Right lung (tissue), 5 donors: ENCODE data around the gene TCF7L1. TPM values are rescaled to one million over a fixed set of nuclear protein-coding genes. Genes with fewer than 3 reads are reported as not detected.
"Not testable (repeated sequence)": the region's sequence is repeated elsewhere in the genome, so short reads cannot be mapped to it uniquely, and the experiment has no call there.

Experiments used
- DNase-seq, 2 donors: peaks; one replicate each; pipeline ENCODE4 v3.0.0-alpha.2; 2013
- polyA plus RNA-seq, 5 donors: library from polyadenylated mRNA; unstranded; fragments of 120-200 nt; gene quantifications; one replicate each; pipeline versions ENCODE4 v1.2.1 to v1.2.3, GENCODE V29; 2013; ENCODE audit warnings: inconsistent platforms in 1 of 5, low replicate concordance in 1 of 5; ENCODE audit not compliant: insufficient read length in 5 of 5, insufficient read depth in 1 of 5

Gene TCF7L1
- polyA plus RNA-seq, 5 donors, result 48.0 to 72.8 (median 62.1) TPM

DNA sequence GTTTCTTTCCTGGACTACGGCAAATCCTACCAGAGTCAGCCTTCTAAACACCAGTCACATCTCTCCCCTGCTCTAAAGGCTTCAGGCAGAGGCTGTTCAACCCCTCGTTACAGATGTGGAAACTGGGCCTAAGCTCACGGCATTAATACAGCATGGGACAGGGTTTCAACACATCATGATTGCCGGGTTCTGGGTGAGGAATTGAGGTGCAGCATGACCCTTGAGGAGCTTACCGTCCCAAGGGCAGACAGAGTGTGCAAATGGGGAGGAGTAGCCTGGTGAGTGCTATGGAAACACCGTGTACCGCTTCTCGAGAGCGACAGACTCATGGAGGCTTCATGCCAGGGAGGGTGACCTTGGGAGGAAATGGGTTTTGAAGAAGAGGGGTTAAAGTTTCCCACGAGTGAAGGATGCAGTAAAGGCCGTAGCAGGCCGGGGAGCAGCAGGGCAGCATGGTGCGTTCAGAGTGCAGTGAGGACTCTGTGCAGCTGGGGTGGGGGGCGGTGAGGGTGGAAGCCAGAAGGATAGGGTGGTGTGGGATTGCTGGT, 143.5 kb downstream of the TCF7L1 start:
- DNase-seq, result no peak

DNA sequence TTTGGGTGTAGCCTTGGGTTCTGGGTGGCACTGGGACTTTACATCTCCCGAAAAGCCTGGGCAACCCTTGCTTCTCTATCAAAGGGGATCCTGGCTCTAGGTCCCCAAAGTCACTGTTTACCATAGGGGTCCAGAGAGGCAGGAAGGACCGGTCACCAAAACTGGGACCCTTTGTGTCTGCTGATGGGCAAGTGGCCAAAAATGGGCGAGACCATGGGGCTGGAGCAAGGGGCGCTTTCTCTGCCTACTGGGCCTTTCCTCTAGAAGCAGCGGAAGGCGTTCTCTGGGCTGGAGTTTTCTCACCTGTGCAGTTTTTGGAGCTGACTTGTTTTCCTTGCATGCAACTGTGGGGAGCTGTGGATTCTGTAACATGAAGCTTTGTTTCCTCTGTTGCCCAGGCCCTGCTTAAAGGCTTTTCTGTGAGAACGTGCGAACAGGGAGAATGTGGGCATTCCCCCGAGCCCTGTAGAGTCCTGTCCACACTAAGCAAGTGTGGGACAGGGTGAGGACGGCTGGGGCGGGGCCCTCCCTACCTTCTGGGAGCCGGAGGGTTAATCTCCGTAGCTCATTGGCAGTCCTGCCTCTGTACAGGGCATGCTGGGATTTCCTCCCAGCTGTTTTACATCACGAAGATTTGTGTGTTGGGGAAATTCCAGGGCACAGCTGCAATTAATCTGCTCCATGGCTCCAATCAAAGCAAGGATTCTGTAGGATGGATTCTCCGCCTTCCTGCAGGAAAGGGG, 144.4 kb downstream of the TCF7L1 start:
- DNase-seq, result peak; percentile 81 to 87

DNA sequence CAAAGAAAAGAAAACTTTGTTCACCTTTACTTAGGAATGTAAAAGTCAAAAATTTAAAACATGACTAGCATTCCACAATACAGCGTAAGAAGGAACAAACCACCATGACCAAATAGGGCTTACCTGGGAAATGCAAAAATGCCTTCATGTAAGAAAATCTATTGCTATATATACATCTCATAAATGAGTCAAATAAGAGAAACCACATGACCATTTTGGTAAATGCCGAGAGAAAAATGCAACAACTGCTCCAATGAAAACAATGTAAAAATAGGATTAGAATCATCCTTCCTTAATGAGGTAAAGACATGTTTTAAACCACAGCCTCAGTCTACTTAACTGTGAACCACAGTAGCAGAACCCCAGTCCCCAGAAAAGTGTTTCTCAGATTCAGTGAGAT, 145.2 kb downstream of the TCF7L1 start:
- DNase-seq, result no peak

DNA sequence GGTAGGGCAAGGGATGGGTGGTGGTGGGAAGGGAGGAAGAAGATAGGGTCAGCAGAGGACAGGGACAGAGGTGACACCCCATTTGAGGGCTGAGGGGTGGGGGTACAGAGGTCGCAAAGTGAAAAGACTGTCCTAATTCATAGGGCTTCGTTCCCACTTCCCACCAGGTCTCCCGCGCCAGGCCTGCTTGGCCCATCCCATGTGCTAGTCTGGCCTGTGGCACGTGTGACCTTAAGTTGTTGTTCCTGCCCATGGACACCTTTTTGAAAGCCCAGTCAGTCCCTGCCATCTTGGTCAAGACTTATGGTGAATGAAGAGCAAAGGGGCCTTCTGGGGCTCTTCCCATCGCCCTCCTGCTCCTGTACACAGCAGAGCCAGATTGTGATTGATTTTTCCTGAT, 148.4 kb downstream of the TCF7L1 start:
- no peak for DNase-seq

DNA sequence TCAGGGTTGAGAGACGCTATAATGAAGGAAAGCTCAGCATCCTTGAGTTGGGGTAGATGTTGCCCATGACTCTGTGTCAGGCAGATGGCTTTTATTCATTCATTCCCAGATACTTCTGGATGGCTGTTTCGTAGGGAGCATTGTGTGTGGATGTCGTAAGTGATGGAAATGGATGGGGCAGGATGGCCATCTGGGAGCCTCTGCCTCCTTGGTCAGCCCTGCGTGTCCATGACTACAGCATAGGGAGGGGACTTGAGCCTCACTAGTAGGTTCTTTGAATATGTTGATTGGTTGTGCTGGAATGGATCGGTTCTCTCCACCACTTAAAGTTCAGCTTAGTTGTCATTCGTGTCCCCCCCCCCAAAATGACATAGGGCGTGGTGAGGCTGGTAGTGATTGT, 149.7 kb downstream of the TCF7L1 start:
- no peak for DNase-seq

DNA sequence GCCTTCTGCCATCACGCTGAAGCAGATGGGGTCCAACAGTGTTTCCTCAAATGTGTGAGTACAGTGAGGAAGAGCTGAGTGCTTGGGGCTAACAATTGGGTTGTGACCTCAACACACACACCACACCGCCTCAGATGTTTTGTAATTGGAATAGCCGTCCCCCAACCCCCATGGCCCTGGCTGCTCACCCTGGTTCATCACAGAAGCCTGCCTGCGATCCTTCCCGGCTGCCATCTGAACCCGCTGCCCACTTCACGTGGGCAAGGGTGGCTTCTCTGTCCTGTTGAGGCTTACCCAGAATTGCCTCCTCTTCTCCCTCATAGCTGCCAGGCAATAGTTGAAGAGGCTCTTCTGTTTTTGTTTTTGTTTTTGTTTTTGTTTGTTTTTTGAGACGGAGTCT, 150.4 kb downstream of the TCF7L1 start:
- no peak for DNase-seq

DNA sequence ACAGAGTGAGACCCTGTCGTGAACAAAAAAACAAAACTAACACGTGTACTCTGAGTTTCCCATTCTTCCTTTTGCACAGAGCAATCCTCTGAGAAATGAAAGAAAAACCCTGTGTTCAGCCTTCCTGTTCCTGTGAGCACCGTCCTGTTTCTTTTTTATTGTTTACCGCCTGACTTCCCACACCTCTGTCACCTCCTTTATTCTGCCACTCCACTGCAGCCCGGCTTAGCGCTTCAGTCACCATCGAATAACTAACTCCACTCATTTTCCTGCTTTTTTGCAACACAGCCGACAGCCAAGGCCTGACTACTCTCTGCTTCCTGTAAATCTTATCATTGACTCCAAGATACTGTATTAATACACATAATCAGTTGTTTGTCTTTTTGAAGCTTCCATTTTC, 153.7 kb downstream of the TCF7L1 start:
- DNase-seq, result no peak

DNA sequence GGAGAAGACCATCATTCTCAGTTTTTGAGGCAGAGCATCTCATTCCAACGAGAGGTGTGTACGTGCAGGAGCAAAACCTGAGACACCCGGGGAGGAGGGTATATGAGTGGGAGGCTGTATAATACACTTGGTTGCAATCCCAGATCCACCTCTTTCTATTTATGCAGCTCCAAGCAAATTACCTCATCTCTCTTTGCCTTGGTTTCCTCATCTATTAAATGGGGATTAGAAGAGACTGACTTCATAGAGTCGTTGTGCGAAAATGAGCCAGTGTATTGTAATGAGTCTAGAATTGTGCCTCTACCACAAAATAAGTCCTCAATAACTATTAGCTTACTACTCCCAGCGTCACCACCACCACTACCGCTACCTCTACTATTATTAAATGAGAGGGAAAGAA, 154.5 kb downstream of the TCF7L1 start:
- DNase-seq, result no peak

DNA sequence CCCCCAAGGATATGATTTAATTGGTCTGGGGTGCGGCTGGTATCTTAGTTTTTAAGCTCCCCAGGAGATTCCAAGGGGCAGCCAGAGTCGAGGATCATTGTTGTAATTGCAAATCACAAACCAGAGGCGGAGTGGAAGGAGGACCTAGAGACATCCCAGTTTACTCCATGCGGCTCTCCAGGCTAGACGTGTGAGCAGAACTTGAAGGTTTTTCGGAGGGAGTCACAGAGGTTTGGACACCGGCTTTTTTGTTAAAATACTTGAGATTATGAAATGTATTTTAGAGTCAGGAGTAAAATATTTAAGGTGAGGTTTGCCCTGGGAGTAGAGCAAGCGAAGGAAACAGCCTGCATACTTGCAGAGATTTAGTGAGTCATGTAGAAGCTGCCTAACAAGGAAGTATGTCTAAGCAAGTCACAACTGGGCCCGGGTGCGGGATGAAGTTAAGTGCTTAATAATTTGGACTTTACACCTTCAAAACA, 155.1 kb downstream of the TCF7L1 start:
- DNase-seq, result no peak

DNA sequence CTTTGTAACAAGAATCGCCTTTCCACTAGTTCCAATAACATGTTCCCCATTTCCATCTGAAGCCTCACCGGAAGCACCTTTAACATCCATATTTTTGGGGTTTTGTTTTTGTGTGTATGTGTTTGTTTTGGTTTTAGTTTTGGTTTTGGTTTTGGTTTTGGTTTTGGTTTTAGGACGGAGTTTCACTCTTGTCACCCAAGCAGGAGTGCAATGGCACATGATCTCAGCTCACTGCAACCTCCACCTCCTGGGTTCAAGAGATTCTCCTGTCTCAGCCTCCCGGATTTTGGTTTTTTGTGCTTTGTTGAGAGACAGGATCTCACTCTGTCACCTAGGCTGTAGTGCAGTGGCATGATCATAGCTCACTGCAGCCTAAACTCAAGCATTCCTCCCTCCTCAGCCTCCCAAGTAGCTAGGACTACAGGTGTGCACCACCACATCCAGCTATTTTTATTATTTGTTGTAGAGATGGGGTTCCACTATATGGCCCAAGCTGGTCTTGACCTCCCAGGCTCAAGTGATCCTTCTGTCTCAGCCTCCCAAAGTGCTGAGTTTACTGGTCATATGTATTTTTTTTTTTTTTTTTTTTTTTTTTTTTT, 158.3 kb downstream of the TCF7L1 start:
- DNase-seq, result no peak

DNA sequence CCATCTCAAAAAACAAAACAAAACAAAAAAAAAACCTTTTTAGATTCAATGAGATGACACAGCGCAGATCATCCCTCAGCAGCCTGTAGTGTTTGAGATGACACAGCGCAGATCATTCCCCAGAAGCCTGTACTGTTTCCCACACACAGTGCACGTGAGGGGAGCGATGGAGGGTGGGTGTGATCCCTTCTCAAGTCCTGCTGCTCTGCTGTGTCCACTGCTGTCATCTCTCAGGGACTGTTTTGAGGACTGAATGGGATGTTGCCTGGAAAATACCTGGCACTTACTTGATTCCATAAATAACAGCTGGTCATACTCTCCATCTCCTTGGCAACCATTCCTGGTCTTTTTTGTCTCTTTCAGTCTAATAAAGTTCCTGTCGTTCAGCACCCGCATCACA, 168.9 kb downstream of the TCF7L1 start:
- DNase-seq, result no peak

DNA sequence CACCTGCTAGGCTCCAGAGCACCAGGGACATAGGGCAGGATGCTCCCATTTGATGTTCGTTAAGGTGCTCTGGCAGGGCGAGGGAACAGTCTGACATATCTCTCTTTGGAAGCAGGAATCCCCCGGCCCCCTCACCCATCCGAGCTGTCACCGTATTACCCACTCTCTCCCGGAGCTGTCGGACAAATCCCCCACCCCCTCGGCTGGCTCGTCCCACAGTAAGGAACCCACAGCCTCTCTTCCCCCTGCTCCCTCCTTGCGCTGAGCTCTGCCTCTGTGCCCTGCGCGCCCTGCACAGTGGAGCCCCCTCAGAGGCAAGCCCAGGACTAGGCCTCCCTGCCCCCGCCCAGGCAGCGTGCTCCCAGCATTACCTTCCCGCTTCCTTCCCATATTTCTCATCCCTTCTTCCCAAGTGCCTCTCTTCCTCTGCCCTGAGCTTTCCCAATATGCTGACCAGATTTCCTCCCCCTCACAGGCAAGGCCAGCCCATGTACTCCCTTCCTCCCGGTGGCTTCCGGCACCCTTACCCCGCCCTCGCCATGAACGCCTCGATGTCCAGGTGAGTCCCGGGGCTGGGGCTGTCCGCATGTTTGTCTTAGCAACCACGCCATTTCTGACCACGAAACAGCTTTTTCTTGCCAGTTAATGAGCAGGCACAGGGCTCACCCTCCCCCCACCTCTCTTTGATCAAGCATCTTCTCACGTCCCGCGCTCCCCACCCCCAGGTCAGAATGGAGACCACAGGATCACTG, 170.8 kb downstream of the TCF7L1 start:
- DNase-seq, result no peak

DNA sequence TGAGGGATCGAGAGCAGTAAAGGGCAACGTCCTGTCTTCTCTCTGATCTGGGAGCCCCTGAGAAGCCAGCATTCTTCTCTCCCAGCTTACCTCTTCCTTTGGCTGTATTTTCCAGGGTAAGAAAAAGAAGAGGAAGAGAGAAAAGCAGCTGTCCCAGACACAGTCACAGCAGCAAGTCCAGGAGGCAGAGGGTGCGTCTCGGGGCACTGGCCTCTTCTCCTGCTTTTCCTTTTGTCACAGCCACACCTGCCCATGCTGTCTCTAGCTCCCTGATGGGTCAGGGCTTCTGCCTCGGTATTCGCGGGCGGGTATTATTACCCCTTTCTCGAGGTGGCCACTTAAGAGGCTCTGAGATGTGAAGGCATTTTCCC, 174.3 kb downstream of the TCF7L1 start:
- no peak for DNase-seq

DNA sequence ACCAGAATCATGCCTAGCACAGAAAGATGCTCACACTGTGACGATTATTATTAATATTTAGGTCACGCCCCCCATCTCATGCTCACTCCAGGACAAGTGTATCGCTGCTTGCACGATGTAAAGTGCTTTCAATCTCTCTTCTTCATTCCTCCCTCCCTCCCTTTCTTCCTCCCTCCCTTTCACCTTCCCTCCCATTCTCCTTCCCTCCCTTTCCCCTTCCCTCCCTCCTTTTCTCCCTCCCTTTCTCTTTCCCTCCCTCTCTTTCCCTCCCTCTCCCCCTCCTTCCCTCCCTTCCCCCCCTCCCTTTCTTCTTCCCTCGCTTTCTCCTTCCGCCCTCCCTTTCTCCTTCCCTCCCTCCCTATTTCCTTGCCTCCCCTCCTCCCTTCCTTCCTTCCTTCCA, 175.0 kb downstream of the TCF7L1 start:
- no peak for DNase-seq

DNA sequence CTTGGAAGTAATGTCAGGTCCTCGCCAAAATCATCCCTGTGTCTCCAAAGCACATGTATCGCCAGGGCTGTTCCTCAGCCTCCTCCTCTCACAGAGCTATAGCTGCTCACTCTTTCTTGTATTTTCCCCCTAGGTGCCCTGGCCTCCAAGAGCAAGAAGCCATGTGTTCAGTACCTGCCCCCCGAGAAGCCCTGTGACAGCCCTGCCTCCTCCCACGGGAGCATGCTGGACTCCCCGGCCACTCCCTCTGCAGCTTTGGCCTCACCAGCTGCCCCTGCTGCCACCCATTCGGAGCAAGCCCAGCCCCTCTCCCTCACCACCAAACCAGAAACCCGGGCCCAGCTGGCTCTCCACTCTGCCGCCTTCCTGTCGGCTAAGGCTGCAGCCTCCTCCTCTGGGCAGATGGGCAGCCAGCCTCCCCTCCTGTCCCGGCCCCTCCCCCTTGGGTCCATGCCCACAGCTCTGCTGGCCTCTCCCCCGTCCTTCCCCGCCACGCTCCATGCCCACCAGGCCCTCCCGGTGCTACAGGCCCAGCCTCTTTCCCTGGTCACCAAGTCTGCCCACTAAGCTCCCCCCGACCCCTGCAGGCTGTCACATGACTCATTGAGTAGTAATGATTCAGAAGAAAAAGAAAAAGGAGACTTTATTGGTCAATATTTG, 175.8 kb downstream of the TCF7L1 start:
- no peak for DNase-seq

DNA sequence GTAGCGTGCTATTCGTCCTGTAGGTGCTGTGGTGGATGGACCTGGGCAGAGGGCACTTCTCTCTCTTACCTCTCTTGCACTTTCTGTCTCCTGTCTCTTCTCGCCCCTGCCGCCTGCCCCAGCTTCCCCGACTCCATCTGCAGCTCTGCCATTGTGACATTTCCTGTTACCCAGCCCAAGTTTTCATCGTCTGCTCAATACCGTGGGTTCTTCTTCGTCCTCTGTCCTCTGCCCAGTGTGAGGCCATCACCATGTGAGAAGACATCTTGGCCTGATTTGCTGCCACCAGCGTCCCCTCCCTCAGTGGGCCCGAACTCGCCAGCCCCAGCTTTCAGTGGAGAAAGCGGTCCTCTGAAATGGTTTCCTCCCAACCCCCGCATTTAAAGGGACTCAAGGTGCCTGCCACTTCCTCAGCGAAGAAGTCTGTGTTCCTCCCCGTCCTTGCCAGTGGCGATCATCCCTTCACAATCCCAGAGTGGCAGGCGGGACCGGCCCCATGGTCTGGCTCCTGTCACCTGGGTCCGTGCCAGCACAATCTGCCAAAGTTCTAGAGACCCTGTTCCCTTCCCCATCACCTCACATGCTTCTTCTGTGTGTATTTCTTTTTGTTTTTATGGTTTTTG, 176.6 kb downstream of the TCF7L1 start:
- DNase-seq, result no peak

DNA sequence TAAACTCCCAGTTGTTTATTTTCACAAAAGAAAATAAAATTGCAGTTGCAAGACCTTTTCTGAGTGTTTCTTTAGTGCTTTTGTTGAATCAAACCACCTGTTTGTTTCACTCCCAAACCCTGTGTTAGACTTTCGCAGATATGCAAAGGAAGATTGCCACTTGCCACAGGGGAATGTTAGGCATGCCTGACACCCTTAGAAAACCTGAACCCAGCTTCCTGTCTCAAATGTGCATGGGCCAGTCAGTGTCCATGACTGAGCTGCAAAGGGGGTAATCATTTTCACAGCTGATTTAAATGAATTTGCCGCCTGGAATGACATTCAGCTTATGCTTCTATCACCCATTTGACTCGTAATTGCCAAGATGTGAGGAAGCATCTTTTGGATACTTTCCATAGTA, 177.1 kb downstream of the TCF7L1 start:
- no peak for DNase-seq

DNA sequence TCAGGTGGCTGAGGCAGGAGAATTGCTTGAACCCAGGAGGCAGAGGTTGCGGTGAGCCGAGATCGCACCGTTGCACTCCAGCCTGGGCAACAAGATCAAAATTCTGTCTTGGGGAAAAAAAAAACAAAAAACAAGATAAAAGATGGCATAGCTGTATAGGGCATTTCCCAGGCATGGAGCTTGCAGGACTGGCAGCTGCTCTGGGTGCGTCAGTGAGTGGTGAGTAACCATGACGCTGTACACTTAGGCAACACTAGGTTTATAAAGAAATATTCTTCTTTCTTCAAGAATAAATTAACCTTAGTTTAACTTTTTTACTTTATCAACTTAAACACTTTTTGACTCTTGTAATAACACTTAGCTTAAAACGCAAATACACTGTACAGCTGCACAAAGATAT, 179.2 kb downstream of the TCF7L1 start:
- DNase-seq, result no peak

DNA sequence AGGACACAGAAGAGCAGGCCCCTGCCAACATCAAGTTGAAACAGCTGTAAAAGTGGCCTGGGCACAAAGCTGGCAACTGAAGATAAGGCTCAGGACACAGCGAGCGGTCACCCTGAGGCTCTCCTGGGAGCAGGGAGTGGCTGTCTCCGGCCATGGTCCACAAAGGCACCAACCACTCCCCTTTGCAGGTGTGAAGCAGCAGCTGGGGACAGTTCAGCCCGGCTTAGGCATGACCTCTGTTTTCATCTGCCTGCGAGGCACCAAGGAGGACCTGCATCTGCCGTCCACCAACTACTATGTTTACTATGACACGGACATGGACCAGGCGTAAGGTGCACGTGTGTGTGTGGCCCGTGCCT, 181.7 kb downstream of the TCF7L1 start:
- no peak for DNase-seq

DNA sequence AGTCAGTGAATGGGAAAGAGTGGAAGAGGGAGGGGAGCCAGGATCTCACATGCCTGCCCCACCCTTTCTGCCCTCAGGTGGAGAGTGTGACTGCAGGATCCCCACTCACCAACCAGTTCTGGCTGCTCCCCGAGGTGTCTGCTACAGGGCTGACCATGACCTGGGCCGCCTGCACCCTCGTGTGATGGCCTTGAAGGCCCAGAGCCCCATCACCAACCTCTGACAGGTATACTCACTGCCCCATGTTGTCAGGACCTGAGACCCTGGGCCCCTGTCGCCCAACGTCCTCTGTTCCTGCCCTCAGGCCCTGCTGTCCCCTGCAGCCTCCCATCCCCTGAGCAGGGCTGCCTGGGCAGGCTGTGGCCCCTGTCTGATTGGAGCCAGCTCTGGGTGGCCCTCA, 182.7 kb downstream of the TCF7L1 start:
- not testable (repeated sequence) for DNase-seq

DNA sequence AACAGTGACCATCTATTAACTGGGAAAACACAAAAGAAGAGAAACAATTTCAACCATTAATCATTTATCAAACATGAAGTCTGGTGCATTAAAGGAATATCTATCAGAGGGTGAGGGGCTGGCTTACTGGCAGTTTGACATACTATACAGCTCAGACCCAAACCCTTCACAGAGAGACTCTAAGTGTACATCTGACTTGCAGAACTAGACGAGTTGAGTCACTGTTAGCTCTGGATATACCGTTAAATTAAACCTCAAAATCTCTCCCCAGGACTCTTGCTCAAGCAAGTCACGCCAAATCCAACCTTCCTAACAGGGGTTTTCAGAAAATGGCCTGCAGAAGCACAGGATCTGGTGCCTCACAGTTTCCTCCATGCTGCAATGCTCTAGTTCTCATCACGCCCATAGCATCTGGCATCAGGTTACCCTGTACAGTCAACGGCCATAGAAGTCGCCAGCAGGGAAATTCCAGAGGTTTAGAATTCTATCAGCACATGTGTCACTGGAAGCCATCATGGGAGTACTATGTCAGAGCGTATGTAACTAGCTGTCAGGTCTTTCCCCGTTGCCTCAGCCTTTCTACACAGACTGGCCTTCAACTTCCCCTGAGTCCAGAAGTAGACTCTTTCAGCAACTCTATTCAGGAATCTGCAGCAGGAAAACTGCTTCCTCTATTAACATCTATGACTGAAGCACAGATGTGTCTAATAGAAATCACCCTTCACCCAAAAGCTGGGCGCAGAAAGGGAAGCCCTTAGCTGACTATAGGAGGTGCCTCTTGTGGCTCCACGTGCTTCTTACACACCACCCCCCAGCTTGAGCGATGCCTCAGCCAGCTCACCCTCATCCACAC, 185.3 kb downstream of the TCF7L1 start:
- no peak for DNase-seq
